RWPE1 (cell line): ENCODE results near the gene MAST3.

Experiments
- CTCF ChIA-PET: fragments of 350-600 bp; sonication (Branson Sonifier 250); formaldehyde crosslinking; extraction: SDS; loops from one replicate; lab custom pipeline; 2021; lab: Yijun Ruan, JAX
- POLR2A ChIA-PET: fragments of 400-600 bp; formaldehyde crosslinking; extraction: SDS; loops from one replicate; lab custom pipeline; 2020; ENCODE audit warnings: antibody characterized with exemption; ENCODE audit not compliant: low non-redundant PET; lab: Yijun Ruan, JAX
- DNase-seq: peaks from one replicate; pipeline ENCODE4 v3.0.0; 2012; ENCODE audit warnings: low spot score
- H3K27ac ChIP-seq: fragments of 450-650 bp; 2 replicates; pipeline ENCODE4 v1.5.1; 2017
- TF ChIP-seq, protein P1 (sequence below): fragments of 450-650 bp; conservative IDR thresholded peaks from 2 replicates; pipeline ENCODE4 v1.5.1; 2017; ENCODE audit warnings: low read depth, mild to moderate bottlenecking

MAST3 gene

DNA sequence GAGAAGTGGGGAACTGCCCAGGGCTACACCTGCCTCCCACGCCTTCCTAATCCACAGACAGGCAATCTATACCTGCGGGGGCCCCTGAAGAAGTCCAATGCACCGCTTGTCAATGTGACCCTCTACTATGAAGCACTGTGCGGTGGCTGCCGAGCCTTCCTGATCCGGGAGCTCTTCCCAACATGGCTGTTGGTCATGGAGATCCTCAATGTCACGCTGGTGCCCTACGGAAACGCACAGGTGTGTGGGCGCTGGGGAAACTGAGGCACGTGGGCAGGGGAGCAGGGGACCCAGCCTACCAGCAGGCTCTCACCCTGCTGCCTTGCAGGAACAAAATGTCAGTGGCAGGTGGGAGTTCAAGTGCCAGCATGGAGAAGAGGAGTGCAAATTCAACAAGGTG lies 77.4 kb downstream of the MAST3 start:
- DNase-seq = no peak
- ChIA-PET CTCF (interaction anchor here (0.6 to 1.5 kb wide), 3 partner anchors 14 to 59 kb away, joined by 3 to 5 read pairs (median 3); no protein-coding TSS in a partner anchor), POLR2A (no interaction called here)
- peak overlapping the region; percentile 88 for H3K27ac ChIP-seq
- TF ChIP-seq, protein P1, sequence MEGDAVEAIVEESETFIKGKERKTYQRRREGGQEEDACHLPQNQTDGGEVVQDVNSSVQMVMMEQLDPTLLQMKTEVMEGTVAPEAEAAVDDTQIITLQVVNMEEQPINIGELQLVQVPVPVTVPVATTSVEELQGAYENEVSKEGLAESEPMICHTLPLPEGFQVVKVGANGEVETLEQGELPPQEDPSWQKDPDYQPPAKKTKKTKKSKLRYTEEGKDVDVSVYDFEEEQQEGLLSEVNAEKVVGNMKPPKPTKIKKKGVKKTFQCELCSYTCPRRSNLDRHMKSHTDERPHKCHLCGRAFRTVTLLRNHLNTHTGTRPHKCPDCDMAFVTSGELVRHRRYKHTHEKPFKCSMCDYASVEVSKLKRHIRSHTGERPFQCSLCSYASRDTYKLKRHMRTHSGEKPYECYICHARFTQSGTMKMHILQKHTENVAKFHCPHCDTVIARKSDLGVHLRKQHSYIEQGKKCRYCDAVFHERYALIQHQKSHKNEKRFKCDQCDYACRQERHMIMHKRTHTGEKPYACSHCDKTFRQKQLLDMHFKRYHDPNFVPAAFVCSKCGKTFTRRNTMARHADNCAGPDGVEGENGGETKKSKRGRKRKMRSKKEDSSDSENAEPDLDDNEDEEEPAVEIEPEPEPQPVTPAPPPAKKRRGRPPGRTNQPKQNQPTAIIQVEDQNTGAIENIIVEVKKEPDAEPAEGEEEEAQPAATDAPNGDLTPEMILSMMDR = no peak

DNA sequence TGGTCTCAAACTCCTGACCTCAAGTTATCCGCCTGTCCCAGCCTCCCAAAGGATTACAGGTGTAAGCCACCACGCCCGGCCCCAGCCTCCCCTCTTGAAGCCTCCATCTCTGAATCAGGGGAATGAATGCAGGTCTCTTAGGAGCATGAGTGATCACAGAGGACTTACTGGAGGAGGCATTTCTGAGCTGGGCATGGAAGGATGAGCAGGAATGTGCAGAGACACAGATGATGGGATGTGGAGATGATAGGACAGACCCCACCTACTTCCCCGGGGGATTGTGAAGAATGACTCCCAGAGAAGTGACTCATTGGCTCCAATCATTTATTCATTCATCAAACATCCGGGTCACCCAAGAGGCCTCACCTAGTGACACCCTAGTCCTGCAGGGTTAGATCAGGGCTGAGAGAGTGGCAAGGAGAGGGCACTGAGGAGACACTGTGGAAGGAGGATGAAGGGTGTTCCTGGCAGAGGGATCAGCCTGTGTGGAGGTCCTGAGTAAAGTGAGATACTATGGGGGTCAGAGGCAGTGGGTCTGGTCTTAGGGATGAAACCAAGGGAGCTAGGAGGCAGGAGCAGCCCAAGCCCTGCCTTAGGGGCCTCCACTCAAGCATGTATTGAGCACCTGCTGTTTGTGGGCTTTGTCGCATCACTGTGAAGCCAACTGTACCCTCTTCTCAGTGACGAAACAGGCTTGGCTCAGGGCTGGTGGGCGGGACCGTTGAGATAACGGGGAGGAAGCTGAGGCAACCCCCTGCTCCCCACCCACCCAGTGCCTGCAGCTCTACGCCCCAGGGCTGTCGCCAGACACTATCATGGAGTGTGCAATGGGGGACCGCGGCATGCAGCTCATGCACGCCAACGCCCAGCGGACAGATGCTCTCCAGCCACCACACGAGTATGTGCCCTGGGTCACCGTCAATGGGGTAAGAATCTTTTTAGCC lies 79.1 kb downstream of the MAST3 start:
- CTCF ChIA-PET = interaction anchor here (0.7 to 0.9 kb wide), 2 partner anchors 58 to 1608 kb away, joined by 3 read pairs; no protein-coding TSS in a partner anchor
- DNase-seq = no peak
- H3K27ac ChIP-seq = peak overlapping the region; percentile 6; the same call in 1 of the 2 replicates
- POLR2A ChIA-PET = no interaction called here
- TF ChIP-seq, protein P1 = no peak

DNA sequence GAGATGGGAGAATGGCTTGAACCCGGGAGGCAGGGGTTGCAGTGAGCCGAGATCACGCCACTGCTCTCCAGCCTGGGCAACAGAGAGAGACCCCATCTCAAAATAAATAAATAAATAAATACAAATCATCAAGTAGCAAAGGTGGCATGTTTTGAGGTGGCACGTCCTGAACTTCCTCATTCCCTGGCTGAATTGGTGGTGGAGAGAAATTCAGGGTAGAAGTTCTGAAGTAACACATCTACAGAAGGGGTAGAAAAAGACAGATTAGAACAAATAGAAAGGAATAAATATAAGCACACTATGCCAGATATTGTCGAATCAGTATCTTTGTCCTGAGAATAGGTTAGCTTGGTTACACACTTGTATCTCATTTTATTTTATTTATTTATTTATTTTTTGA lies 82.4 kb downstream of the MAST3 start:
- ChIA-PET CTCF (no interaction called here), POLR2A (no interaction called here)
- peak overlapping the region; percentile 18; the same call in 1 of the 2 replicates for H3K27ac ChIP-seq
- TF ChIP-seq, protein P1 = no peak
- DNase-seq = no peak

DNA sequence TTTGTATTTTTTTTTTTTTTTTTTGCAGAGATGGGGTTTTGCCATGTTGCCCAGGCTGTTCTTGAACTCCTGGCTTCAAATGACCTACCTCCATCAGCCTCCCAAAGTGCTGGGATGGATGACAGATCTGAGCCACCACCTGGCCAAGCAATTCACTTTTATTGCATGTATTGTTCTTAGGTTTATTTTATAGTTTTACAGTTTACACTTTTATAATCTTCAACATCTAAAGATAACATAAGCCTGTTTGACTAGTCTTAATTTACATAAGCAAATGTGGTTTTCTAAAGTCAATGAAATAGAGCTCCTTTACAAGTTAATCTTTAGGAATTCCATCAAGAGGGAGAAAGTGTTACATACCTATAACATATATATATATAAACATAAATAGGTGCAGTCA lies 86.0 kb downstream of the MAST3 start:
- ChIA-PET CTCF (interaction anchor here (2.0 kb wide), 1 partner anchor 68 kb away, joined by 4 read pairs; no protein-coding TSS in a partner anchor), POLR2A (interaction anchor here (0.7 to 1.1 kb wide), 2 partner anchors 10 to 73 kb away, joined by 5 to 6 read pairs; partner anchors contain the start of gene IFI30)
- H3K27ac ChIP-seq = no peak overlapping the region
- DNase-seq = no peak
- TF ChIP-seq, protein P1 = no peak

DNA sequence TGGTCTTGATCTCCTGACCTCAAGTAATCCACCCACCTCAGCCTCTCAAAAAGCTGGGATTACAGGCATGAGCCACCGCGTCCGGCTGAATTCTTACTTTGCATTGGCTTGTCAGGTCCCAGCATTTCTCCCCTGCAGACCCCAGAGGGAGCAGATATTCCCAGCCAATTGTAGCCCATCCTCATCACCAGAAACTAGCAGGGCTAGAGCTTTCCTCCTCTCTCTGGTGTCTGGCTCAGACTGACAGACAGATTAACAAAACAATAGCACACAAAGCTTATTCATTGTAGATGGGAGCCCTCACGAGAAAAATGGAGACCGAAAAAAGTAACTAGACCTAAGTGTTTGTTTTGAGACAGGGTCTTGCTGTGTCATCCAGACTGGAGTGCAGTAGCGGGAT lies 88.0 kb downstream of the MAST3 start:
- peak overlapping the region; percentile 7; the same call in 1 of the 2 replicates for H3K27ac ChIP-seq
- TF ChIP-seq, protein P1 = no peak
- CTCF ChIA-PET = no interaction called here
- no peak for DNase-seq
- POLR2A ChIA-PET = no interaction called here

DNA sequence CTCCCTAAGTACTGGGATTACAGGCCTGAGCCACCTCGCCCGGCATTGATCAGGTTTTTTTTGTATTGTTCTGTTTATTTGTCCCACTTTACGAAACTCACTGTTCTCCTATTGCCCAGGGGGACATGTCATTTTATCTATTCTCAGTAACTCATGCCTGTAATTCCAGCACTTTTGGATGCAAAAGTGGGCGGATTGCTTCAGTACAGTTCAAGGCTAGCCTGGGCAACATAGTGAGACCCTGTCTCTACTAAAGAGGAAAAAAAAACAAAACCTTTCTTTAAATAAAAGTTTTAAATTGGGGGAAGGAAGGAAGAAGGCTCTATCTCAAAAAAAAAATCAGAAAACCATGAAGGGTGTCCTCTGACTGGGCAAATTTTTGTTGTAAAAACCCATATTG lies 92.7 kb downstream of the MAST3 start:
- DNase-seq = no peak
- H3K27ac ChIP-seq = peak overlapping the region; percentile 98
- ChIA-PET POLR2A (no interaction called here), CTCF (interaction anchor here (0.6 kb wide), 2 partner anchors 9 to 12 kb away, joined by 4 to 5 read pairs; no protein-coding TSS in a partner anchor)
- TF ChIP-seq, protein P1 = no peak
